Measurements from ENCODE around the gene PCNT.

GRCh38 chr21:46314441-46315020, 9.4 kb upstream of the PCNT start:
- TF ChIP-seq POLR2A (IDR thresholded peaks at IDR 0.05) (no peak), CTCF (IDR thresholded peaks at IDR 0.05) (no peak)

Measured in tibial nerve (tissue), 3 donors.